ENCODE results near the gene DNAJC21. TPM values are rescaled to one million over a fixed set of nuclear protein-coding genes. Genes with fewer than 3 reads are reported as not detected.

DNAJC21 gene
- total RNA-seq, 4 donors from 2014 or later = 12.7 to 34.8 (median 26.6) TPM

DNA sequence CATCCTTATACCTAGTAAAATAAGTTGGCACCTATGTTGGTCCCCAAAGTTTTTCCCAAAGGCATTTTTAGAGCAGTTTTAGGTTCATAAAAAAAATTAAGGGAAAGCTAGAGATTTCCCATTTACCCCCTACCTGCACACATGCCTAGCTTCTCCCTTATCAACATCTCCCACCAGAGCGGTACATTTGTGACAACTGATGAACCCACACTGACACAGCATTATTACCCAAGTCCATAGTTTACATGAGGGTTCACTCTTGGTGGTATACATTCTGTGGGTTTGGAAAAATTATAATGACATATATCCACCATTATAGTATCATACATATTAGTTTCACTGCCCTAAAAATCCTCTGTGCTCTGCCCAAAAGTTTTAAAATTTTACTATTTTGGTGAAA lies 26.1 kb upstream of the DNAJC21 start:
- no peaks in the 10 kb centered on the region for H3K27me3 ChIP-seq
- WGBS, 2 donors (ENCODE audit: low coverage in 1 of 2) = 88 to 100% methylated on average over 1 of the region's 1 CpG
- no peaks in the 10 kb centered on the region for H3K9me3 ChIP-seq
- no peak overlapping the region for H3K4me3 ChIP-seq
- TF ChIP-seq EP300 (IDR thresholded peaks at IDR 0.05; ENCODE audit: low read depth) = no peak
- no peak for TF ChIP-seq POLR2AphosphoS5 (IDR thresholded peaks at IDR 0.05)
- TF ChIP-seq, protein P1, sequence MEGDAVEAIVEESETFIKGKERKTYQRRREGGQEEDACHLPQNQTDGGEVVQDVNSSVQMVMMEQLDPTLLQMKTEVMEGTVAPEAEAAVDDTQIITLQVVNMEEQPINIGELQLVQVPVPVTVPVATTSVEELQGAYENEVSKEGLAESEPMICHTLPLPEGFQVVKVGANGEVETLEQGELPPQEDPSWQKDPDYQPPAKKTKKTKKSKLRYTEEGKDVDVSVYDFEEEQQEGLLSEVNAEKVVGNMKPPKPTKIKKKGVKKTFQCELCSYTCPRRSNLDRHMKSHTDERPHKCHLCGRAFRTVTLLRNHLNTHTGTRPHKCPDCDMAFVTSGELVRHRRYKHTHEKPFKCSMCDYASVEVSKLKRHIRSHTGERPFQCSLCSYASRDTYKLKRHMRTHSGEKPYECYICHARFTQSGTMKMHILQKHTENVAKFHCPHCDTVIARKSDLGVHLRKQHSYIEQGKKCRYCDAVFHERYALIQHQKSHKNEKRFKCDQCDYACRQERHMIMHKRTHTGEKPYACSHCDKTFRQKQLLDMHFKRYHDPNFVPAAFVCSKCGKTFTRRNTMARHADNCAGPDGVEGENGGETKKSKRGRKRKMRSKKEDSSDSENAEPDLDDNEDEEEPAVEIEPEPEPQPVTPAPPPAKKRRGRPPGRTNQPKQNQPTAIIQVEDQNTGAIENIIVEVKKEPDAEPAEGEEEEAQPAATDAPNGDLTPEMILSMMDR (IDR thresholded peaks at IDR 0.05) = no peak
- no peak for TF ChIP-seq POLR2A (IDR thresholded peaks at IDR 0.05)
- no peak for DNase-seq
- intact Hi-C loops (cut with DNase I; ENCODE audit: low total_unique reads) (no loop called here), in situ Hi-C loops (cut with MboI; ENCODE audit: low pct_ligation_motif_present in 1 of 4, low pct_unique_long_range_greater_than_20kb in 1 of 4, low sequenced_read_pairs in 3 of 4) (loop anchor here (5.0 to 25.0 kb wide), 5 partner anchors 378 to 1466 kb away; partner anchors contain the start of genes AMACR (in 2 of the 4) and TARS1 (in 2 of the 4))
- no peaks in the 10 kb centered on the region for H3K4me1 ChIP-seq
- H3K36me3 ChIP-seq = peaks cover 0 to under 1% (median 0%) of the 10 kb centered on the region in 4 donors
- no peak overlapping the region for H3K27ac ChIP-seq

DNA sequence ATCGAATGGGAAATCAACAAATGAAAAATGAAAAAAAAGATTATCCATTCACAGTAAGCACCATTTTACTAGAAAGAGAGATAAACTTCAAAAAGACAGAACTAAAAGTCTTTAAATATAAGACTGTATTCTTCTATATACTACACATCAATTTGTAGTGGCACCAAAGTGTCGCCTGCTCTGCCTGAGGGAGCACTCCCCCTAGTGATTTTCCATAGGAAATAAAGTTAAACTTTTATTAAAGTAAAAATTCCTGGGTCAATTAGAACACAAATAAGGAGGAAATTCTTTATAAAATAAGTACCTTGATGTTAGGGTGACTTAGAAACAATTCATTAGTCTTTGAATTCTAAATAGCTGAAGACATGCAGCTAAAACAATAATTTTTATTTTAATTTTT lies 23.8 kb upstream of the DNAJC21 start:
- Histone ChIP-seq H3K4me3 (no peak overlapping the region), H3K36me3 (peaks cover 0 to 14% (median 0%) of the 10 kb centered on the region in 4 donors), H3K4me1 (no peaks in the 10 kb centered on the region), H3K27ac (no peak overlapping the region), H3K9me3 (no peaks in the 10 kb centered on the region), H3K27me3 (no peaks in the 10 kb centered on the region)
- in situ Hi-C loops (cut with MboI; ENCODE audit: low pct_ligation_motif_present in 1 of 4, low pct_unique_long_range_greater_than_20kb in 1 of 4, low sequenced_read_pairs in 3 of 4) (loop anchor here (10.0 to 25.0 kb wide), 4 partner anchors 381 to 1468 kb away; partner anchors contain the start of genes AMACR (in 2 of the 4) and TARS1 (in 2 of the 4)), intact Hi-C loops (cut with DNase I; ENCODE audit: low total_unique reads) (no loop called here)
- no peak for DNase-seq
- 83 to 86% methylated on average over 2 of the region's 2 CpGs for WGBS, 2 donors (ENCODE audit: low coverage in 1 of 2)
- no peak for TF ChIP-seq POLR2AphosphoS5 (IDR thresholded peaks at IDR 0.05)
- TF ChIP-seq, protein P1 (IDR thresholded peaks at IDR 0.05) = no peak
- TF ChIP-seq EP300 (IDR thresholded peaks at IDR 0.05; ENCODE audit: low read depth) = no peak
- TF ChIP-seq POLR2A (IDR thresholded peaks at IDR 0.05) = no peak

DNA sequence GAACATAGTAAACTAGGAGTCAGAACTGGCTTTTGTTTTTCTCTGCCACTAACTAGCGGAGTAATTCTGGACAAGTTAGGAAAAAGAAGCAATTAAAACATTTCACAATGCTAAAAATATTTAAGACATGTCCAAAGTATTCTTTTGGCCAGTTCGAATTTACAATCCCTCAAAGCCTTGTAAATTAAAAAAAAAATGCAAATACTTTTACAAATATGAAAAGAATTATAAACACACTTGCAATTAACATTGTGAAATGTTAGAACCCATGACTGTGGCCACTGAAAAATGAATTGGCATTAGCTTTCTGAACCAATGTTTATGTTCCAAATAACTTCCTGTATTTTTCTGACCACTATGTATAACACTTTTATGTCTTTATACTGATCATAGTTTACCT lies 16.3 kb upstream of the DNAJC21 start:
- Histone ChIP-seq H3K9me3 (no peaks in the 10 kb centered on the region), H3K27ac (peak overlapping the region in 1 of 4 donors; percentile 13), H3K4me1 (peaks cover 23 to 33% (median 26%) of the 10 kb centered on the region in 4 donors), H3K27me3 (no peaks in the 10 kb centered on the region), H3K4me3 (no peak overlapping the region), H3K36me3 (peaks cover 0 to 23% (median 4%) of the 10 kb centered on the region in 4 donors)
- intact Hi-C loops (cut with DNase I; ENCODE audit: low total_unique reads) = no loop called here
- WGBS, 2 donors (ENCODE audit: low coverage in 1 of 2) = 62 to 66% methylated on average over 2 of the region's 2 CpGs
- no peak for DNase-seq
- TF ChIP-seq POLR2AphosphoS5 (IDR thresholded peaks at IDR 0.05) (peak in 1 of 3 donors; percentile 13), EP300 (IDR thresholded peaks at IDR 0.05; ENCODE audit: low read depth) (no peak), POLR2A (IDR thresholded peaks at IDR 0.05) (no peak)
- TF ChIP-seq, protein P1 (IDR thresholded peaks at IDR 0.05) = no peak
- in situ Hi-C loops (cut with MboI; ENCODE audit: low pct_ligation_motif_present in 1 of 4, low pct_unique_long_range_greater_than_20kb in 1 of 4, low sequenced_read_pairs in 3 of 4) = loop anchor here in 3 of 4 donors (25.0 kb wide), 2 partner anchors 901 to 1476 kb away; partner anchors contain the start of genes AMACR (in 2 of the 3) and TARS1 (in 2 of the 3)

DNA sequence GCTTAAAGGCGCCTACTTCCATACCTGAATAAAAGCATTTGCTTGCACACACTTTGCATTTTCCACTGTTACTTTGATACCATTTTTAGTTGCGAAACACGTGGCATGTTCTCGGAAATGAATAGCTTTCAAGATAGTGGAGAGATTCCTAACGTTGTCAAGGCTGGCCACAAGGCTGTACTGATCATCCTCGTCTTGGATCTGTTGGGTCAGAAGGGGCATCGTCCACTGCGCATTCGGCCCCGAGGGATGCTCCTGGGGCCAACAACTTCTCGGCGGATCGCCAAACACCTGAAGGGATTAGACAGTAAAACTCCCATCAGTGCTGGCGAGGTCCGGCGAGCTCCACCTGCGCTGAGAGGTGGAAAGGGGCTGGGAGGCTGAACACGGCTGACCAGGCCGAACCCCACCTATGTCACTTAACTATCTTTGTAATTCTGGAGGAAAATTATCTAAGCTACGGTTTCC lies 14.7 kb upstream of the DNAJC21 start:
- peaks cover 0 to 16% (median 4%) of the 10 kb centered on the region in 4 donors for H3K36me3 ChIP-seq
- TF ChIP-seq, protein P1 (IDR thresholded peaks at IDR 0.05) = no peak
- TF ChIP-seq EP300 (IDR thresholded peaks at IDR 0.05; ENCODE audit: low read depth) (no peak), POLR2A (IDR thresholded peaks at IDR 0.05) (no peak), POLR2AphosphoS5 (IDR thresholded peaks at IDR 0.05) (no peak)
- peaks cover 23 to 33% (median 26%) of the 10 kb centered on the region in 4 donors for H3K4me1 ChIP-seq
- peak; percentile 34 for DNase-seq
- H3K9me3 ChIP-seq = no peaks in the 10 kb centered on the region
- peak overlapping the region; percentile 89 to 96 (median 92) for H3K27ac ChIP-seq
- 1 to 10% methylated on average over 5 to 20 of the region's 20 CpGs for WGBS, 2 donors (ENCODE audit: low coverage in 1 of 2)
- peak overlapping the region; percentile 67 to 99 (median 92) for H3K4me3 ChIP-seq
- in situ Hi-C loops (cut with MboI; ENCODE audit: low pct_ligation_motif_present in 1 of 4, low pct_unique_long_range_greater_than_20kb in 1 of 4, low sequenced_read_pairs in 3 of 4) = loop anchor here in 3 of 4 donors (25.0 kb wide), 2 partner anchors 902 to 1477 kb away; partner anchors contain the start of genes AMACR (in 2 of the 3) and TARS1 (in 2 of the 3)
- H3K27me3 ChIP-seq = no peaks in the 10 kb centered on the region
- intact Hi-C loops (cut with DNase I; ENCODE audit: low total_unique reads) = no loop called here

Measured in transverse colon (tissue), 4 donors.